OCI-LY1 (cell line): ENCODE measurements around the gene PPP2R2B.

Source experiments
- H2AFZ ChIP-seq: fragments of 200-600 bp; sonication (generic), shearing (Covaris generic); 2 replicates; pipeline ENCODE4 v1.6.0; 2014; ENCODE audit warnings: antibody characterized with exemption, mild to moderate bottlenecking, low read length
- H3F3A ChIP-seq: fragments of 200-600 bp; sonication (generic), shearing (Covaris generic); 2 replicates; pipeline ENCODE4 v1.6.0; 2014; ENCODE audit warnings: mild to moderate bottlenecking, antibody characterized with exemption, low read length, moderate library complexity; ENCODE audit not compliant: insufficient read depth
- H3K27ac ChIP-seq: fragments of 200-600 bp; sonication (generic); 2 replicates; pipeline ENCODE4 v1.5.1; 2014; ENCODE audit warnings: low read length, mixed run types, mild to moderate bottlenecking, low read depth; ENCODE audit not compliant: poor library complexity, severe bottlenecking
- H3K27me3 ChIP-seq: fragments of 200-600 bp; sonication (generic); 2 replicates; pipeline ENCODE4 v1.6.0; 2014; ENCODE audit warnings: antibody characterized with exemption, mild to moderate bottlenecking, low read length, moderate library complexity; ENCODE audit not compliant: insufficient read depth
- H3K36me3 ChIP-seq: fragments of 200-600 bp; sonication (generic); 2 replicates; pipeline ENCODE4 v1.6.1; 2014; ENCODE audit warnings: mild to moderate bottlenecking, antibody characterized with exemption, low read length, moderate library complexity, mixed read lengths; ENCODE audit not compliant: insufficient read depth
- H3K4me1 ChIP-seq: fragments of 200-600 bp; sonication (generic); 2 replicates; pipeline ENCODE4 v1.5.1; 2014; ENCODE audit warnings: mild to moderate bottlenecking, low read length, moderate library complexity; ENCODE audit not compliant: insufficient read depth, severe bottlenecking
- H3K4me2 ChIP-seq: fragments of 200-600 bp; sonication (generic), shearing (Covaris generic); 2 replicates; pipeline ENCODE4 v1.6.1; 2014; ENCODE audit warnings: low read length
- H3K4me3 ChIP-seq: fragments of 200-600 bp; sonication (generic); 2 replicates; pipeline ENCODE4 v1.5.1; 2014; ENCODE audit warnings: low read length, low read depth, mild to moderate bottlenecking, mixed read lengths; ENCODE audit not compliant: poor library complexity, severe bottlenecking
- H3K79me2 ChIP-seq: fragments of 200-600 bp; shearing (Covaris generic); 2 replicates; pipeline ENCODE4 v1.6.1; 2016; ENCODE audit warnings: mixed run types, low read length, mixed read lengths; ENCODE audit not compliant: insufficient read depth
- H3K9ac ChIP-seq: fragments of 200-600 bp; sonication (generic), shearing (Covaris generic); 2 replicates; pipeline ENCODE4 v1.6.1; 2014; ENCODE audit warnings: mild to moderate bottlenecking, low read length, mixed read lengths
- H3K9me2 ChIP-seq: fragments of 200-600 bp; sonication (generic), shearing (Covaris generic); 2 replicates; pipeline ENCODE4 v1.6.1; 2014; ENCODE audit warnings: low read depth, mild to moderate bottlenecking, low read length, mixed read lengths
- H3K9me3 ChIP-seq: fragments of 200-600 bp; shearing (Covaris generic); 2 replicates; pipeline ENCODE4 v1.6.1; 2014; ENCODE audit warnings: low read length, mixed read lengths
- H4K20me1 ChIP-seq: fragments of 200-600 bp; sonication (generic), shearing (Covaris generic); 2 replicates; pipeline ENCODE4 v1.6.0; 2016; ENCODE audit warnings: mild to moderate bottlenecking, low read length; ENCODE audit not compliant: insufficient read depth
- CTCF ChIP-seq: fragments of 200-600 bp; sonication (generic), shearing (Covaris generic); IDR thresholded peaks from 2 replicates; pipeline ENCODE4 v1.5.1; 2017; ENCODE audit warnings: mild to moderate bottlenecking, antibody characterized with exemption, low read length, moderate library complexity, mixed read lengths
- EZH2 ChIP-seq: fragments of 200-600 bp; sonication (generic), shearing (Covaris generic); IDR thresholded peaks from 2 replicates; pipeline ENCODE4 v1.8.0; 2017; ENCODE audit warnings: borderline replicate concordance, mixed run types, mild to moderate bottlenecking, antibody characterized with exemption, low read length, moderate library complexity, mixed read lengths

The PPP2R2B gene

GRCh38 chr5:146710348-146710747 lies 168.2 kb downstream of the PPP2R2B start:
- Histone ChIP-seq H3K4me1 (no peaks in the 10 kb centered on the region), H3K27ac (no peak overlapping the region), H3F3A (no peaks in the 10 kb centered on the region), H3K36me3 (no peaks in the 10 kb centered on the region), H3K4me2 (no peak overlapping the region), H3K79me2 (no peaks in the 10 kb centered on the region), H2AFZ (no peak overlapping the region), H3K9me2 (no peaks in the 10 kb centered on the region), H3K4me3 (no peak overlapping the region), H3K9me3 (no peaks in the 10 kb centered on the region), H3K27me3 (no peaks in the 10 kb centered on the region), H4K20me1 (no peaks in the 10 kb centered on the region), H3K9ac (no peak overlapping the region)
- TF ChIP-seq EZH2 (no peak), CTCF (no peak)

- no peaks in the 10 kb centered on the region for H3K79me2 ChIP-seq
- no peak overlapping the region for H3K4me2 ChIP-seq
- no peaks in the 10 kb centered on the region for H3K4me1 ChIP-seq
- H3K36me3 ChIP-seq: no peaks in the 10 kb centered on the region
- no peak overlapping the region for H3K27ac ChIP-seq
- H4K20me1 ChIP-seq: no peaks in the 10 kb centered on the region
- no peaks in the 10 kb centered on the region for H3F3A ChIP-seq
- no peak overlapping the region for H3K9ac ChIP-seq
- no peaks in the 10 kb centered on the region for H3K27me3 ChIP-seq
- no peaks in the 10 kb centered on the region for H3K9me3 ChIP-seq
- H2AFZ ChIP-seq: no peak overlapping the region
- TF ChIP-seq EZH2: no peak
- TF ChIP-seq CTCF: no peak
- H3K9me2 ChIP-seq: no peaks in the 10 kb centered on the region
- no peak overlapping the region for H3K4me3 ChIP-seq
Measured at GRCh38 chr5:146707316-146707715, 171.2 kb downstream of the PPP2R2B start.

GRCh38 chr5:146706321-146706972 lies 172.1 kb downstream of the PPP2R2B start:
- no peaks in the 10 kb centered on the region for H3K79me2 ChIP-seq
- no peaks in the 10 kb centered on the region for H3K27me3 ChIP-seq
- no peaks in the 10 kb centered on the region for H3F3A ChIP-seq
- no peak overlapping the region for H2AFZ ChIP-seq
- no peaks in the 10 kb centered on the region for H3K9me3 ChIP-seq
- H3K9me2 ChIP-seq: no peaks in the 10 kb centered on the region
- H3K9ac ChIP-seq: no peak overlapping the region
- H3K4me3 ChIP-seq: no peak overlapping the region
- H4K20me1 ChIP-seq: no peaks in the 10 kb centered on the region
- H3K27ac ChIP-seq: no peak overlapping the region
- H3K4me2 ChIP-seq: no peak overlapping the region
- H3K36me3 ChIP-seq: no peaks in the 10 kb centered on the region
- H3K4me1 ChIP-seq: no peaks in the 10 kb centered on the region
- TF ChIP-seq CTCF: no peak; the same call in 1 of the 2 replicates
- TF ChIP-seq EZH2: no peak
